Tibial artery (tissue), 4 donors: ENCODE results near the gene FOXL1.

Experiments
- DNase-seq, 2 donors: peaks; one replicate each; pipeline ENCODE4 v3.0.0-alpha.2; 2019
- H3K27ac ChIP-seq, 2 donors: fragments of 200-600 bp; sonication (generic) in 1 of 2; 1 replicate in 1 of 2; 2 replicates in 1 of 2; pipeline ENCODE4 v1.5.1; 2018 to 2019; ENCODE audit warnings: mild to moderate bottlenecking in 1 of 2
- H3K27me3 ChIP-seq, 2 donors: fragments of 200-600 bp; sonication (generic) in 1 of 2; one replicate each; pipeline versions ENCODE4 v1.5.1 to v1.6.0; 2016 to 2019
- H3K36me3 ChIP-seq, 3 donors: fragments of 200-600 bp; sonication (generic) in 2 of 3; one replicate each; pipeline ENCODE4 v1.5.1; 2016 to 2019; ENCODE audit warnings: mild to moderate bottlenecking in 2 of 3
- H3K4me1 ChIP-seq, 4 donors: fragments of 200-600 bp; sonication (generic) in 2 of 4; 1 replicate in 3 of 4; 2 replicates in 1 of 4; pipeline ENCODE4 v1.5.1; 2016 to 2019
- H3K4me3 ChIP-seq, 2 donors: fragments of 200-600 bp; sonication (generic) in 1 of 2; 1 replicate in 1 of 2; 2 replicates in 1 of 2; pipeline ENCODE4 v1.5.1; 2018 to 2019; ENCODE audit warnings: mild to moderate bottlenecking in 2 of 2
- H3K9me3 ChIP-seq, 3 donors: fragments of 200-600 bp; sonication (generic) in 1 of 3; one replicate each; pipeline ENCODE4 v1.5.1; 2016 to 2019
- intact Hi-C: fragments of 100-400 bp; cut with DNase I; formaldehyde crosslinking; loops from one replicate; pipeline ENCODE4 v1.15.0; 2023; ENCODE audit warnings: low total_unique reads
- TF ChIP-seq, protein P1 (sequence below), 2 experiments: fragments of 200-600 bp in 1 of 2; fragments of 450-650 bp in 1 of 2; IDR thresholded peaks; one replicate each; pipeline ENCODE4 v1.5.1; 2017 to 2019; ENCODE audit warnings: antibody characterized with exemption in 2 of 2, mild to moderate bottlenecking in 1 of 2, moderate library complexity in 1 of 2

The FOXL1 gene

DNA sequence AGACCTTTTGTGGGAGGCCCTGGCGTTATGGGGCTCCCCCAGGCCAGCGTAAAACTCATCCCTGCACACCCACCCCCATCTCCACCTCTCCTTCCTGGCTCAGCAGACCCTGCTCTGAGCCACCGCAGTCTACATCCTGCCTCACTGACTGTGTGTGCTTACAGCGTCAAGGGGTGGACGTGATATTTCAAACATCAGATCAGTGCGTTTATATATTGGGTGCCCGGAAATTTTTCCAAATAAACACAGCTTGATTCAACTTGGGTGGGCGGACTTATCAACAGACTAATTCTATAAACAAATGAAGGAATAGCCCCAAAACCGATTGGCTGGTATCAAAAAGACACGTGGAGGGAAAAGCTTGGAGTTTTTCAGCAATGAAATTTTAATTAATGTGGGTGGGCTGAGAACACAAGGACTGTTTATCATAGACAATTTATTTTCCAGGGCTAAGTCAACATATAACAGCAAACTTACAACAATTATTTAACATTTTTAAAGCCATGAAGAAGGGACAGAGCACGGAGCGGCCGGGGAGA lies at the start of gene FOXL1:
FOXL1 (plus strand) TSS at position 489 of the 539 bp plus-strand sequence. CDS start 175 bp downstream, outside the sequence.
- intact Hi-C loops: loop anchor here (5.0 kb wide), 2 partner anchors 34 to 179 kb away; no protein-coding TSS in a partner anchor
- no peaks in the 10 kb centered on the region for H3K36me3 ChIP-seq
- H3K4me1 ChIP-seq: peaks cover 0 to 84% (median 61%) of the 10 kb centered on the region in 4 donors
- peak within 1 kb of the TSS; percentile 95 to 97 for H3K27ac ChIP-seq
- peak within 1 kb of the TSS; percentile 60 to 78 for H3K4me3 ChIP-seq
- TF ChIP-seq, protein P1, sequence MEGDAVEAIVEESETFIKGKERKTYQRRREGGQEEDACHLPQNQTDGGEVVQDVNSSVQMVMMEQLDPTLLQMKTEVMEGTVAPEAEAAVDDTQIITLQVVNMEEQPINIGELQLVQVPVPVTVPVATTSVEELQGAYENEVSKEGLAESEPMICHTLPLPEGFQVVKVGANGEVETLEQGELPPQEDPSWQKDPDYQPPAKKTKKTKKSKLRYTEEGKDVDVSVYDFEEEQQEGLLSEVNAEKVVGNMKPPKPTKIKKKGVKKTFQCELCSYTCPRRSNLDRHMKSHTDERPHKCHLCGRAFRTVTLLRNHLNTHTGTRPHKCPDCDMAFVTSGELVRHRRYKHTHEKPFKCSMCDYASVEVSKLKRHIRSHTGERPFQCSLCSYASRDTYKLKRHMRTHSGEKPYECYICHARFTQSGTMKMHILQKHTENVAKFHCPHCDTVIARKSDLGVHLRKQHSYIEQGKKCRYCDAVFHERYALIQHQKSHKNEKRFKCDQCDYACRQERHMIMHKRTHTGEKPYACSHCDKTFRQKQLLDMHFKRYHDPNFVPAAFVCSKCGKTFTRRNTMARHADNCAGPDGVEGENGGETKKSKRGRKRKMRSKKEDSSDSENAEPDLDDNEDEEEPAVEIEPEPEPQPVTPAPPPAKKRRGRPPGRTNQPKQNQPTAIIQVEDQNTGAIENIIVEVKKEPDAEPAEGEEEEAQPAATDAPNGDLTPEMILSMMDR (IDR thresholded peaks at IDR 0.05): no peak
- H3K27me3 ChIP-seq: no peaks in the 10 kb centered on the region
- peak in 1 of 2 donors; percentile 72 for DNase-seq
- H3K9me3 ChIP-seq: no peaks in the 10 kb centered on the region

DNA sequence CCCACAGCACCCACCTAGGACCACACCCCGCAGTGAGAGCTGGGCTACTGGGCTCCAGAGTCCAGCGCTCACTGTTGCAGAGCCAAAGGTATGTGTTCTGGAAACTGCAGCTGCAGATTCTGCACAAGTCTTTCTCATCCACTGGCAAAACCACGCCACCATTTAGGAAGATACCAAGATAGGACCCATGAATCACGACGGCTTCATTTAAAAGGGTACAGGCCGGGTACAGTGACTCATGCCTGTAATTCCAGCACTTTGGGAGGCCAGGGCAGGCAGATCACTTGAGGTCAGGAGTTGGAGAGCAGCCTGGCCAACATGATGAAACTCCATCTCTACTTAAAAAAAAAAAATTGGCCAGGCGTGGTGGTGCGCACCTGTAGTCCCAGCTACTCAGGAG lies 49.2 kb upstream of the FOXL1 start:
- H3K36me3 ChIP-seq: peaks cover 21 to 35% (median 32%) of the 10 kb centered on the region in 3 donors
- intact Hi-C loops: no loop called here
- H3K9me3 ChIP-seq: peaks cover 0 to 5% (median 0%) of the 10 kb centered on the region in 3 donors
- TF ChIP-seq, protein P1 (IDR thresholded peaks at IDR 0.05): no peak
- no peak overlapping the region for H3K4me3 ChIP-seq
- no peak for DNase-seq
- H3K27ac ChIP-seq: no peak overlapping the region
- H3K4me1 ChIP-seq: no peaks in the 10 kb centered on the region
- H3K27me3 ChIP-seq: no peaks in the 10 kb centered on the region

DNA sequence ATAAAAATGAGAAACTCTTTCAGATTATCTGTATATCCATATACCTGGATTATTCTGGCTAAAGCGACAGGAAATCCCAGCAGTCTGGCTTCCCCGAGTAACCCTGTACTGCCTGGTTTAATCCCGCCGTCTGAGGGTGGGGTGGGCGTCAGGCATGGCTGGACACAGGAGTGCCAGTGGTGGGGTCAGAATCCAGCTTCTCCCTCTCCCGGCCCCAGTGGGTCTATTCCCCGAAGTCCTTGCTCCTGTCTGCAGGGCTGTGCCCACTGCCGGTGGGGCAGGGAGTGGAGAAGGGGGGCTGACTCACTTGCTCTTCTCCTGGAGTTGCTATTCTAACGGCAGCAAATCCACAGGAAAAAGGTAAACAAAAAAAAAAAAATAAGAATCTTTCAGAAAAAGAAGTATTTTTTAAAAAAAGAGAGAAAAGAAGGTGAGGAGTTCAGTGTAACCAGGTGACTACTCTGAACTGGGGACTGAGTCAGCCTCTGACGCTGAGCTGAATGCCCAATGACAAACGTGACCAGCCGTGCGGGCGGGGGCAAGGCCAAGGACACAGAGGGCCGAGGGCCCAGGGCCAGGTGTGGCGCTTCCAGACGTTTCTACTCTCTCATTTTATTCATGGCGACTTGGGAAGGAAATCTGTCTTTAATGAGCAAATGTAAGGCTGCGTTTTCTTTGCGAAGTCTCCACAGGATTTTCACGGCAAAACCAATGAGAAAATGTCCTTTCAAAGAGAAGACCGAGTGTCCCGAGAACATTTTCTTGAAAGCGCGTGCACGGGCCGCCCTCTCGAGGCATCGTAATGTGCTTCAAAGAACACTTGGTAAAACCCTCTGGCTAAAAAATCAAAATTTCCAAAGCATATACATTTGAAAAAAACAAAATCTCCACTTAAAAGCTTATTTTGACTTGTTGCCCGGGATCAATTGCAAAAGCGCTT lies 47.8 kb upstream of the FOXL1 start:
- Histone ChIP-seq H3K4me3 (no peak overlapping the region), H3K4me1 (no peaks in the 10 kb centered on the region), H3K36me3 (peaks cover 25 to 41% (median 38%) of the 10 kb centered on the region in 3 donors), H3K27me3 (no peaks in the 10 kb centered on the region), H3K9me3 (peaks cover 0 to 5% (median 0%) of the 10 kb centered on the region in 3 donors), H3K27ac (no peak overlapping the region)
- no peak for DNase-seq
- intact Hi-C loops: no loop called here
- TF ChIP-seq, protein P1 (IDR thresholded peaks at IDR 0.05): no peak

DNA sequence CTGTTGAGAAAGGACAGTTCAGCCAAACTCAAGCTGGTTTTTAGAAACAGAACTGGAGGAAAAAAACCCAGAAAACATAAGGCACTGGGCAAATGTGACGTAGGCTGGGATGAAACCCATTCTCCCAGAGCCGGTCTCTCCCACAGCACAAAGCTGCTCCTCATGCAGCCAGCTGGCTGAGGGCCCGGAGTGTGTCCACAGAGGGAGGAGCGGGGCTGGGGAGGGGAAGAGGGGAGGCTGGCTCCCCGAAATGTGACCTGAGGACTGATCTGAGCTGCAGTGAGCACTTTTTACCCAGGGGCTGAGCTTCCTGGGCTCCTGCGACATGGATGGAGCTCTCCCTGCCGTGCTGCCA lies 47.2 kb upstream of the FOXL1 start:
- Histone ChIP-seq H3K36me3 (peaks cover 30 to 46% (median 44%) of the 10 kb centered on the region in 3 donors), H3K4me3 (no peak overlapping the region), H3K9me3 (peaks cover 0 to 5% (median 0%) of the 10 kb centered on the region in 3 donors), H3K27me3 (no peaks in the 10 kb centered on the region), H3K4me1 (no peaks in the 10 kb centered on the region), H3K27ac (no peak overlapping the region)
- TF ChIP-seq, protein P1 (IDR thresholded peaks at IDR 0.05): no peak
- intact Hi-C loops: no loop called here
- DNase-seq: peak in 1 of 2 donors; percentile 38

DNA sequence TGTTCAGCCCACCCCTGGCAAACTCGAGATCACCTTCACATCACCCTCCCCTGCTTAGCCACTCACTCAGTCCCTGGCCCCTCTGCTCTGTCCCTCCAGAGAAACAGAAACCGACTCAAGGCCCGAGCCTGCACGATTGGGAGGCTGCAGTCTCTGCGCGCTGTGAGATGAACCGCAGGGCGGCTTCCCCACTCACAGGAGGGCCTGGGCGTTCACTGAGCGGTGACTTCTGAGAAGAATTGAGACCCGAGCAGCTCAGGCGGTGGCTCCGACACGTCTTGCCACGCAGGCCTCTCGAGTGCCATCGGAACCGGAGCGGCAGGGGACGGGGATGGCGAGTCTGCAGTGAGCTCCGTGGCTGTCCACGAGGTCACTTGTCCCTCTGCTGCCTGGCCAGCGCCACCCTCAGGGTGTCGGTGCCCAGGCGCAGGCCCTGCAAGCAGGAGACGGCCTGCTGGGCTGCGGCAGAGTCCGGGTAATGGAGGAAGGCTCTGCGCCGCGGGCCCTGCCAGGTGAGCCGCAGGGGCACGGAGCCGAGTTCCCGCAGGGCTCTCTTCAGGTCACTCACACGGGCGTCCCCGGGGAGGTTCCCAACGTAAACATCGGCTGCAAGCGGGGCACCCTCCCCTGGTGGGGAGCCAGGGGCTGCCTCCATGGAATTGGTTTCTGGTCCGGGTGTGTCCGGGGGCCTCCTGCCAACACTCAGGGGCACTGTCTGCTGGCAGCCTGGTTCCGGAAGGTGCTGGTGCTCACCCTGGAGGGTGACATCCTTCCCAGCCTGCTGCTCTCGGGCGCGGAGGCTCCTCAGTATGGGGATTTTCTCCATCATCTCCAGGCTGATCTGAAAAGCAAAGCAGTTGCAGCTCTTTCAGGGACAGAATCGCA lies 46.5 kb upstream of the FOXL1 start:
- intact Hi-C loops: no loop called here
- Histone ChIP-seq H3K27ac (no peak overlapping the region), H3K4me3 (no peak overlapping the region), H3K9me3 (no peaks in the 10 kb centered on the region), H3K36me3 (peaks cover 34 to 54% (median 52%) of the 10 kb centered on the region in 3 donors), H3K4me1 (no peaks in the 10 kb centered on the region), H3K27me3 (no peaks in the 10 kb centered on the region)
- TF ChIP-seq, protein P1 (IDR thresholded peaks at IDR 0.05): no peak
- DNase-seq: no peak
